Activated naive CD4-positive, alpha-beta T cell treated with anti-CD3 and anti-CD28 coated beads, Interleukin-2, amount 50 U/mL, for 16 hours (primary cell): ENCODE measurements around the gene CHRNB2.

Experiments
- DNase-seq: peaks from one replicate; pipeline ENCODE4 v3.0.0-alpha.2; 2020

The CHRNB2 gene

DNA sequence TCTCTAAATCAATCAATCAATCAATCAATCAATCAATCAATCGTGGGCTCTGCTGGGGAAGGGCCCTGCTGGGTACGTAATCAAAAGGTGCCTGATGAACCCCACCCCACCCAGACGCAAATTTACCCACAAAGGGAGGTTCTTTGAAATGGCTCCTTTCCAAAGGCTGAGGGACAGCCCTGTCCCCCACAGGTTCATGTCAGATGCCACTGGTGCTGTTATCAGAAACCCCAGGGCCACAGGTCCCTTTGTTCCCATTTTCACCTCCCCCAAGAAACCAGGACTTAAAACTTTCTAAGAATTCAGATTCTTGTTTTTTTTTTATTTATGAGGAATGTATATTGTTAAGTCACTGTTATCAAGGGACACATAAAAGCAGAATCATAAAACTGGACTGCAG lies 14.2 kb downstream of the CHRNB2 start:
- DNase-seq, result no peak

DNA sequence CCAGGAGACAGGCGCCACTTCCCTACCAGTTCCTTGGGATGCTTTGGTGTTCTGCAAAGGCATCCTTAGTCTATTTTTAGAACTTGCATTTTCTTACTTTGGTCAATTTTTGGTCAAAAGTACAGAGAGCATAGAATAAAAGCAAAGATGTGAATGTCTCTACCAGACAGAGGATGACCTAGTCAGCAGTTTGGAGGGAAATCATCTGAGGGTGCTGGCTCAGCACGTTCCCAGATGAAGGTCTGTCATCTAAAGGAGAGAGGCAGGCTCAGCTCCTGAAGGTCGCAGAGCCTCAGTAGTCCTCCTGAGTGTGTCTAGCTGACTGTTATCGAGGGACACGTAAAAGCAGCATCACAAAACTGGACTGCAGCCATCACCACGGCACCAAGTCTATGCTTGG lies 15.3 kb downstream of the CHRNB2 start:
- no peak for DNase-seq

DNA sequence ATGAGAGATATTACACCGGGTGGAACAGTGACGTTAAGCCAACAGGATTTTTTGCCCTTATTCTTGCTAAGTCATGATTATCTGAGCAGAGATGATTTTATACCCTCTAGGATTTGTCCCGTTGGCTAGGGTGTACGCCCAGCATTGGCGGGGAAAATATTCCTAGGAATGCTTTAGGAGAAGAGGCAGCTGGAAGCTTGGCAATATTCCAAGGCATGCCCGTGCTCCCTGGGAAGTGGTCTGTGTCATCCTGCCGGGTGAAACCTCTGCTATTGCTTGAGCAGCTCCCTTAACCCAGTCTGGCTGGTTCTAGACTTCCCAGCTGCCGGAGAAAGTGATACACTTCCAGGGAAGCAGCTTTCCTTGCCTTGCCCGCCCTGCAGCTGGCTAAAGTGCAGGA lies 16.2 kb downstream of the CHRNB2 start:
- no peak for DNase-seq

DNA sequence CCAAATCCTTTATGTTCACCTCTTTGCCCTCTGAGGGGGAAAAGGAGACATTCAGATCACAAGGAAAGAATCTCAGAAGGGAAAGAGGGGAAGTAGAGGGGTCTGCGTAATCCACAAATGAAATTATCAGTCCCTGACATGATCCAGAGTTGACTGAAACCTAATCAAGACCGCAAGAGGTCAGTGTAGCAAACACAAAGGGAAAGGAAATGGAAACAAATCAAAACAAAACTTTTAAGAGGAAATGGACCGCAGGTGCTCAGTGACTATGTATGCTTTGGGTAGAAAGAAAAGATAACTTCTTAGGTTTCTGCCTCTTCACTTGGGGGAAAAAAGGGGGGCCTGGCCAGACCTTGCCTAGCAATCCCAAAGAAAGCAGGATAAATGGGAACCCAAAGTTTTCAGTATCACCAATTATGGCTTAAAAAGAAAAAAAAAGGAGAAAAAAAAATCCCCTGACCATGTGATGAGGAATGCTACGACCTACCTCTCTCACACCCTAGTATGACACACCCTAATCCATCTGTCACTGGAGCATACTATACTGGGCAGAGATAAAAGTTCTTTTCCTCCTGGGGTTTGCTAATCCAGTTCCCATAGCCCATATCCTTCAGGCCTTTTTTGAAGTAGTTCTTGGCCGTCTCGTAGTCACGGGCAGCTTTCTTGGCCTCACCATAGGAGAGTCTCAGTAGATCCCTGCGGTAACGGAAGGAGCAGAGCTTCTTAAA lies 16.9 kb downstream of the CHRNB2 start:
- DNase-seq, result no peak

DNA sequence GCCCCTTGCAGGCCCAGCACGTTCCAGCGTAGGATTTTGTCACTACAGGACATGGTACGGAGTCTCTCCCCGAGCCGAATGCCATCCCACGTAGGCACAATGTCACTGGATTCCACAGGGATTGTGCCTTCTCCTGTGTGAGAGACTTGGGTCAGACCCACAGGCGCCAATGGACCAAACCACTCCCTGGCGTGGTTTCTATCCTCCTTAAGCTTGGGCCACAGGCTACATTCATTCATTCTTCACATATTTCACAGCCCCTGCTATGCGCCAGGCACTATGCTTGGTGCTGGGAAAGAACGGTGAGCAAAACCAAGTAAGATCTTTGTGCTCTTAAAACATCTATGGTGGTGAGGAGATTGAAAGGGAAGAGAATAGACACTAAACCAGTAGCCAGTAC lies 18.7 kb downstream of the CHRNB2 start:
- no peak for DNase-seq

DNA sequence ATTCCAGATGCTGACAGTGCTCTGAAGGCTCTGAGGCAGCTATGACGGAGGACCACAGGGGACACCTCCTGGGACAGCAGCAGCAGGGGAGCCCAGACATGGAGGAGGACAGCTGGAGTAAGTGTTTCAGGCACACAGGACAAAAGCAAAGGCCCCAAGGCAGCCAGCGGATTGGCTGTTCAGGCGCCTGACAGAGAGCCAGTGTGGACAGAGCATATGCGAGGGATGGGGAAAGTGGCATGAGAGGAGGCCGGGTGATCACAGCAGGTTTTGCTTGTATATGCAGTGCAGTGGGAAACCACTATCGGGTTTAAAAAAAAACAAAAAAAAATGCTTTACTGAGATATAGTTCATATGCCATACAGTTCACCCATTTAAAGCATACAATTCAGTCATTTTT lies 19.1 kb downstream of the CHRNB2 start:
- no peak for DNase-seq

DNA sequence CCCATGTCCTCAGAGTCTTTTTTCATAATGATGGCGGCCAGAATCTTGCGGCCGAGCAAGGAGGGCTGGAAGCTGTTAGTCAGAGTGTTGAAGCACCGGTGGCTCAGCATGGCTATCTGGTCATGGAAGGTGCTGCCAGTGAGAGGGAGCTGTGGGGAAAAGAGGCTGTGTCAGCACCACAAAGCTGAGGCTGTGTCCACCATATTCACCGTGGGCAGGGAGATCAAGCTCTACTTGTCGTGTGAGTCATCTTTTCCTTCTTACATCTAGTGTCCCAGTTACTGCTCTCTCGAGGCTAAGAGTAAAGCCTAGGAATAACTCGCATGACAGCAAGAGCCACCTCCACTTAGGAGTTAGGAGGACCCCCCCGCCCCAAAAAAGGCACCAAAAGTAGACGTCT lies 22.2 kb downstream of the CHRNB2 start:
- DNase-seq, result no peak

DNA sequence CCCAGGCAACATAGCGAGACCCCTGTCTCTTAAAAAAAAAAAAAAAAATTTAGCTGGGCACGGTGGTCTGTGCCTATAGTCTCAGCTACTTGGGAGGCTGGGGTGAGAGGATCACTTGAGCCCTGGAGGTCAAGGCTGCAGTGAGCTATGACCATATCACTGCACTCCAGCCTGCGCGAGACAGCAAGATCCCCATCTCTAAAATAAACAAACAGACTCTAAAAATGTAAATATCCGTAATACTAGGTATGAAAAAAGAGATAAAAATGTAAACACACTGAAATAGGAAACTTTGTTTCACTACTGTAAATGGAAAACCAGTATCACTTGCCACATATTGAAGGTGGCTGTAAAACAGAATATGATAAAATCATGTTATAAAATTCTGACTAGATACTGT lies 23.2 kb downstream of the CHRNB2 start:
- DNase-seq, result no peak

DNA sequence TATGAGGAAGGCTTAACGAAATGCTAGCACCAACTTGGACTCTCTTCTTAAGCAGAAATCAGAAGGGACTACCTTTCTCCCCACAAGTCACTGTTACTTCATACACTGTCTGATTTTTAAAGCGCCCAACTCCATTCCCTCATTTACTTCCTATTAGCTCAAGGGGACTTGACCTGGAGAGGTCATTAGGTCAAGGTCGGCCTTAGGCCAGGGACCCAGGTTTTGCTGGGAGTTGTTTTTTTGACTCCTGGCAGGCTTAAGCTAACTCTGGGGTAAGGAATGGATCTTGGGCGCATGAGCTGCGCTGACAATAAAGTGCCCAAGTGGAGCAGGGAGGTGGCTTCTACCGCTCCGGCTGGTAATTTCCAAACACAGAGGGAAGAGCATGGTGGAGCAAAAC lies 23.6 kb downstream of the CHRNB2 start:
- no peak for DNase-seq

DNA sequence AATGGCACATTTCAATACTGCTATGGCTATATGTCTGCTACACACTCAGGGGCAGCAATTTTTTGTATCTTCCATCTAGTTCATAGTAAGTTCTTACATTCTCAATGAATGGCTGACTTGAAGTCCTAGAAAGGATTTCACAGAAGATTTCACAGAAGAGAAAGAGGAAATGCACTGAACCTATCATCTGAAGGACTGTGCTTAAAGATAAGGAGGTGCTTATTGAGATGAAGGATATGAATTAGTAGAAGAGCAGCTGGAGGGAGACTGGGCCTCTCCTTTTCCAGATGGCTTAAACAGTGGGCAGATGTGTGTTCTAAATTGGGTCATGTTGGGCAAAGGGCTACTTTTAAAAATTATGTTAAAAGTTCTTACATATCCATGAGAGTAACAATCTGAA lies 25.8 kb downstream of the CHRNB2 start:
- DNase-seq, result no peak

DNA sequence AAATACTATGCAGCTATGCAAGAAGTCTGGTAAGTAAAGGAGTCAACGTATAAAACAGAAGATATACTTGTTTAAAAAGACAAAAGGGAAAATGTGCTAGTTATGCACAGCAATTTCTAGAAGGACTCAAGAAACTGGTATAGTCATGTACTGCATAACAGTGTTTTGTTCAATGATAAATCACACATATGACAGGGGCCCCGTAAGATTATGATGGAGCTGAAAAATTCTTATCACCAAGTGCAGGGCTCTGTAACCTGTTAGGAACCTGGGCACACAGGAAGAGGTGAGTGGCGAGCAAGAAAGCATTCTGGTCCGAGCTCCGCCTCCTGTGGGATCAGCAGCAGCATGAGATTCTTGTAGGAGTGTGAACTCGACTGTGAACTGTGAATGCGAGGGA lies 27.2 kb downstream of the CHRNB2 start:
- DNase-seq, result no peak

DNA sequence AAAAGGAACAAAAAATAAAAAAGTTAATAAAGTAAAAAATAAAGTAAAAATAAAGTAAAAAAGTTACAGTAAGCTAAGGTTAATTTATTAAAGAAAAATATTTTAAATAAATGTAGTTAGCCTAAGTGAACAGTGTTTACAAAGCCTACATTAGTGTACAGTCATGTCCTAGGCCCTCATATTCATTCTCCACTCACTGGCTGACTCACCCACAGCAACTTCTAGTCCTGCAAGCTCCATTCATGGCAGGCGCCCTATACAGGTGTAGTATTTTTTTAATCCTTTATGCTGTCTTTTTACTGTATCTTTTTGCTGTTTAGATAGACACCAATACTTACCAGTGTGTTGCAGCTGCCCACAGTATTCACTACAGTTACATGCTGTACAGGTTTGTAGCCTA lies 28.0 kb downstream of the CHRNB2 start:
- no peak for DNase-seq

DNA sequence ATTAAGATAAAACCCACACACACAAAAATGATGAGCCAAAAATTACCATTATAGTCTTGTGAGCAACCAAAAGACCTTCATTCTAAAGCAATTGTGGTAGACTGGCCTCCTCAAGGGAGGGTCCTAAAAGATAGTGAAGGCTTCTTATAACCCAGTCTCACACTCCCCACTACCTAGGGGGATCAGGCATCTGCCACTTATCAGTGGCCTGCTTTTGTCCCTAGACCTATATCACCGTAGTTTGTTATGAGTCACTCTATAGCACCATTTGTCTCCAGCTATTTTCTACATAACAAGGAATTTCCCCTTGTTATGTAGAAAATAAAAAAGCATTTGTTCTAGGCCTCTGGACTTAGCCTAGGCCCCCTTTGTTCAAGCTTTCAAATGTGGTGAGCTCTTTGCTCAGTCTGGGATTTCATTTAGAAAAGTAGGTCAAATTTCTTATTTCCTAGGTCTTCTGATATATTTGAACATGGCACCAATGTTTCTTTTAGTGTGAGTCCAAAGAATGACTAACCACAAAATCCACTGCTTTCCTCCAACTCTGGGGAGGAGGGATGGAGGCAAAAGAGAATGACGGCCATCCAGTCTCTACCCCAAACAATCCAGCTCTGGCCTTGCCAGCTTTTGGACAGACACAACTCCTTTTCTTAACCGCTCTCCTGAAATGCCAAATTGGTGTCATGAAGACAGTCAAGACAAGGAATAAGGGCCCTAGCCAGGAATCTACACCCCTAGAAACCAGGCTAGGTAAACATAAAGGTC lies 31.5 kb downstream of the CHRNB2 start:
- no peak for DNase-seq

DNA sequence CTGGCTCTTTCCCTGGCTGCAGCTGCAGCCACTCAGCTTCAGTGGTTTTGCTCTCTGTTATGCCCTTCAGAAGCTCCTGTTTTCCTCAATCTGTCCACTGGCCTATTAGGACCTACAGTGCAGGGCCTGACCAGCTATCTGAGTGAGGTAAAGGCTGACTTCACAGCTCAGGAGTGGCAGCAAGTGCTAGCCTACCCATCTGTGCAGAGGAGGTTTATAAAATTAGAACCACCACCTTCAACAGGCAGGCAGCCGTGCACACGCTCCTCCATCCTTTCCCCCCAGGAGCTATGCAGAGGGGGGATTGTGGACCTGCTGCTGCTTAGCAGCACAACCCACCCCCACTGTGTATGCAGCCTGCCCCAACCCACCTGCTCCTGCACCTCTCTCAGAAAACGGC lies 32.1 kb downstream of the CHRNB2 start:
- no peak for DNase-seq

DNA sequence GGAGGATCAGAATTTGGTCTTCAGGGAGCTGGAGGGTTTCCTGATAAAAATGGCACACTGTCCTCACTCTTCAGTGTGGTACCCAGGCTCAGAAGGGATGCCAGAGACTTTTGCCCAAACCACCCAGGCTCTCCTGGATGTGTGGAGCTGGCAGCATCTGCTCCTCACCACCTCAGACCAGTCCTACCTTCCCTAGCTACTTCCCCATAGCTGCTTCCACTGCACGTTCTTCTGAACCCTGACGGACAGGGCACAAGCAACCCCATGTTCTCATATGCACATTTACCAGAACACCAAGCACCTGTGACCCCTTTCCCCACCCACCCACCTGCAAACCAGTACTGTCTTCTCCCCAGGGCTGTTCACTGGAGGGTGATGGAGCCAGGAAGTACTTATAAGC lies 35.7 kb downstream of the CHRNB2 start:
- no peak for DNase-seq

DNA sequence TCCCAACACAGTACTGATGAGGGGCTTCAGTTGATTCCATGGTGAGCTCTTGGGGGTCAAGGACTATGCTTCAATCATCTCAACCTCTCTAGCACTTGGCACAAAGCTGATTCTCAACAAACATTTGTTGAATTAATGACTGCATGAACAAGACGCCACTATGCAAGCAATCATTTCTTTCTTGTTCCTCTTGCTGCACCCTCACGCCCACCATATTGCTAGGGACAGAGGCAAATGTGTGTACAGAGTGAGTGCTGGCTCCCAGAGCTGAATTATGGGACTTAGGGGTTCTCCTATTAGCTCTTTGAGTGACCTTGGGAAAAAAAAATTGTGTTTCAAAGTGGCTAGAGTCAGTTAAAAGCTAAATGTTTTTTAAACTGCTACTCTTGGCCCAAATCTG lies 38.0 kb downstream of the CHRNB2 start:
- no peak for DNase-seq

DNA sequence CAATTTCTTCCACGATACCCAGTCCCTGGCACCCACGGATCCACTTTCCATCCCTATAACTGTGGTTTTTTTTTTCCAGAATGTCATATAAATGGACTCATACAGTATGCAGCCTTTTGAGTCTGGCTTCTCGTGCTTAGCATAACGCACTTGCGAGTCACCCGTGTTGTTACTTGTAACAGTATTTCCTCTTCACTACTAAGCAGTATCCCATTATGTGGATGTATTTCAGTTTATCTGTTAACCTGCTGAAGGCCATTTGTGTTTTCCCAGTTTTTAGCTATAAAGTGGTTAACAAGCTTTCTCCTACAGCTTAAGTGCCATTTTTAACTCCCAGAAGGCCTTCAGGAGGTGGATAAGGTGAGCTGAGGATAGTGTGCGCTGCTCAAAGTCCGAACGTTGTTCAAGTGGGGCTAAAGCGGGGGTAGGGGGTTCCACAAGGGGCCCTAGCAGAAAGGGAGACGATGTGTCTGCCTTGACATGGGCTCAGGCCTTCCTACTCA lies 39.6 kb downstream of the CHRNB2 start:
- DNase-seq, result no peak

DNA sequence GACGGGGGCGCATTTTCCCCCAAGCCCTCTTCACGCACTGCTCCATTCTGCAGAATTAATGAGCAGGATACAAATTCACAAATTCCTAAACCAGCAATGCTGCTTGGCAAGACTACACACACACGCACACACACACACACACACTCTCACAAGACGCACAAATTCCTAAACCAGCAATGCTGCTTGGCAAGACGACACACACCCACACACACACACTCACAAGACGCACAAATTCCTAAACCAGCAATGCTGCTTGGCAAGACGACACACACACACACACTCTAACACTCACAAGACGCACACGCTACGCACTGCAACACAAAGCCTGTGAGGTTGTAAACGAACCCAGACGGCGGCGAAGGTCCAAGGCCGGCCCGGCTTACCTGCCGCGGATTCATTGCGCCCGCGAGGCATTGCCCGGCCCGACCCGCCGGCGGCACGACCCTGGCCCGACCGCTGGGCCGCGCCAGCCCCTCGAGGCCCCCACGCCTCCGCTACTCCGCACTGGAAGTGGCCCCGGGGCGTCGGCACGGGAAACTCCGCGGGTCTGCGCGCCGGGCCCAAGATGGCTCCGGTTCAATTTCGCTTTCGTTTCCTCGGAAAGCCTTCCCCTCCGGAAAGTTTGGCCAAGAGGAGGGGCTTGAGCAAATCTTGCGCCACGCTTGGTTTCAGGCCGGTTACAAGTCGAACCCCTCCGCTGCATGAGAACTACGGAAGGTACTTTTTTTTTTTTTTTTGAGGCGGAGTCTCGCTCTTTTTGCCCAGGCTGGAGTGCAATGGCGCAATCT lies 40.2 kb downstream of the CHRNB2 start, which contains the start of gene ADAR:
ADAR (minus strand) TSS at position 578 of the 788 bp plus-strand sequence; CDS start at position 398, 180 bp downstream.
- DNase-seq, result peak; percentile 91

DNA sequence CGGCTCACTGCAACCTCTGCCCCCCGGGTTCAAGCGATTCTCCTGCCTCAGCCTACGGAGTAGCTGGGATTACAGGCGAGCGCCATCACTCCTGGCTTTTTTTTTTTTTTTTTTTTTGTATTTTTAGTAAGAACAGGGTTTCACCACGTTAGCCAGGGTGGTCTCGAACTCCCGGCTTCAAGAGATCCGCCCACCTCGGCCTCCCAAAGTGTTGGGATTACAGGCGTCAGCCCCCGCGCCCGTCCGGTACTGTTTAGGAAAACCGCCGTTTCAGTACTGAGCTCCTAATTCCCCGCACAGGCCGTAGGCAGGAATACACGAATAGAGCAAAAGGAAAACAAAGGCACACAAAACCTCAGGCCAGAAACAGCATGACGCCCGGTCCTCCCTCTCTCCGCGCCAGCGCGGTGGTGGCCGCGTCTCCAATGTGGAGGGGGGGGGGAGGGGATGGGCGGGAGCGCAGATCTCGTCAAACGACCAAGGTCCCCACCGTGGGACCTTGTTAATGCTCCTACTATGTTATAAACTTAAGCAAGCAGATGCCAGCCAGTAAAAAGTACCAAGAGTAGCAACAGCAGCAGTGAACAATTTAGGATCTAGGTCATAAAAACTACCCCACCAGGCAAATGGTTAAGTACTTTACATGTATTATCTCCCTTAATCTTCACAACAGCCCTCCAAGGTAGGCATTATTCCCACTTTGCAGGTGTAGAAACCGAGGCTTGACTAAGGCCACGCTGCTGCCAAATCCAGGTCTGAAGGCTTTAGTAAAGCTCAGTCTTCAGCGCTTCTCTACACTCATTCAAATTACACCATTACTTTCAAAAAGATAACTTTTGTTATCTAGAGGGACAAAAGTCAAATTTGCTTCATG lies 41.1 kb downstream of the CHRNB2 start:
- DNase-seq, result peak; percentile 28

DNA sequence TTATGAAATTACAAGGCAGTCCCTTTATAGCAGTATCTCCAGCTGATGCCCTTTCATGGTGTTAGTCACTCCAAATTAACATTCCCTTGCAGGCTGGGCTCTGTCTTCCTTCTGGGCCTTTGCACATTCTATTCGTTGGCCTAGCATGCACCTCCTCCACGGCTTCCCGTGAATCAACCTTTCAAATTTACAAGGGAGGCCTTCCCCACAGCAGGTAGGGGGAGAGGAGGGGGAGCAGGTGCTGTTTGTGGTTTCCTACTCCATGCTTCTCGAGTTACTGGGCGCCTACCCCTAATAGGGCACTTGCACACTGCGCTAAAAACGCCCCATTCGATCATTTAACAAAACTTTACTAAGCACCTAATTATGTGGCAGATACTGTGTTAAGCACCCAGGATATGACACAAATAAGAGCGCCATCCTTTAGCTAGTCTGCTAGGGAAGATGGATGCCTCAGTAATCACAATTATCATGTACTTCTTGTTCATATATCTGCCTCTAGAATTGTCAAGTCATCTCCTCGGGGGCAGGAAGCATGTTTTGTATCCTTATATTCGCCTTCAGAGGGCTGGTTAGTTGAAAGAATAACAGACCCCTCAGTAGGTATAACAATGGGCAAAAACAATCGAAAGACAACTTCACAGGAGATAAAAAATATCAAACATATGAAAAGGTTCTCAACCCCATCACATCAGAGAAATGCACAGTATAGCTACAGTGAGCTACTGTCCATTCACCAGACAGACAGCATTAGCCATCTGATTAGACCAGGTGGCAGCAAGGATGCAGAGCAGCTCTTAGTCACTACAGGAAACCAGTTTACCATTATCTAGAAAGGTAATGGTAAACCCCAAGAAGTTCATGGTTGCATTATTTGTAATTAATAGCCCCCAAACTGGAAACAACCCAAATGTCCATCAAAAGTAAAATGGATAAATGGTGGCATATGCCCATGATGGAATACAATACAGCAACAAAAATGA lies 42.1 kb downstream of the CHRNB2 start:
- peak; percentile 60 for DNase-seq

DNA sequence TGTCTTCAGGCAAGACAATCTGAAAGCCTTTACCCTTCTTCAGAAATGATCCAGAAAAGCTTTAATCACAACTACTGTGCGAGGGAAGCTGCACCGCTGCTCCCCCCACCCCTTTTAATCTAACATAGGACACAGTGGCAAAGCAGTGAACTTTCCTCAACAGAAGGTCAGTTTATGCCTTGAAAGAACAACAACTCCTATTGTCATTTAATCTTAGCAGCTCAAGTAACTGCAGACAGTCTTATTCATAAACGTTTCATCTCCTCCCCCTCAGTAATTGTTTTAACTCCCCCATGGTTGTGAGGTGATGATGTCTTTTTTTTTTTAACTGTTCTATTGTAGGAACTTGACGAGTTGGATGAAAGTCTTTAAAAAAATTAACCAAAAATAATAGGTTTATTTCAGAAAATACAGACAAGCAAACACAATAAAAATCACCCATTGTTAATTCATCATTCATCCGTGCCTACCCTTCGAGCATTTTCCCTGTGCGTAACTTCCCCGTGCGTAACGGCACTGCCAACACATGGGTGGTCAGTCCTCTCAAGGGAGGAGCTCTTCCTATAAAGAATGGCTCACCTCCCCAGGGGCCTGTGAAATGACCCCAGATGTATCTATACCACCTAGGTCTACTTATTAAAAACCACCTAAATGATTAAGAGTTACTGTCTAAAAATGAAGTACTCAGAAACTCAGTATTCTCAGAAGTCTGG lies 43.7 kb downstream of the CHRNB2 start:
- DNase-seq, result no peak
